GM21723 (cell line): Measurements from ENCODE around the gene PRSS57.
"Not testable (repeated sequence)": the region's sequence is repeated elsewhere in the genome, so short reads cannot be mapped to it uniquely, and the experiment has no call there.

Experiments used
- ATAC-seq: cut with Tn5 transposase; IDR thresholded peaks from one replicate; pipeline ENCODE4 v1.9.1; 2021; ENCODE audit warnings: mild to moderate bottlenecking, moderate library complexity; ENCODE audit not compliant: unreplicated experiment

The PRSS57 gene

DNA sequence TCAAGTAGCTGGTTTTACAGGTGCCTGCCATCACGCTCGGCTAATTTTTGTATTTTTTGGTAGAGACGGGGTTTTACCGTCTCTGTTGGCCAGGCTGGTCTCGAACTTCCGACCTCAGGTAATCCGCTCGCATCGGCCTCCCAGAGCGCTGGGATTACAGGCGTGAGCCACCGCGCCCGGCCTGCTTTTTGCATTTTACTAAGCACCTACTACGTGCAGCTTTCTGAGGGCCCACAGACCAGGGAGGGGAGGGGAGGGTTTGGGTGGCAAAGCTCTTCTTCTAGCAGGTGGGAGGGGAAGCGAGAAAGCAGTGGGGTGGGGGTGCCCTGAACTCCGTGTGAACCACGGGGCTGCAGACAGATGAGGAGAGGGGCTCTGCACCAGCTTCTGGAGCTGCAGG, 28.5 kb upstream of the PRSS57 start:
- no peak for ATAC-seq

DNA sequence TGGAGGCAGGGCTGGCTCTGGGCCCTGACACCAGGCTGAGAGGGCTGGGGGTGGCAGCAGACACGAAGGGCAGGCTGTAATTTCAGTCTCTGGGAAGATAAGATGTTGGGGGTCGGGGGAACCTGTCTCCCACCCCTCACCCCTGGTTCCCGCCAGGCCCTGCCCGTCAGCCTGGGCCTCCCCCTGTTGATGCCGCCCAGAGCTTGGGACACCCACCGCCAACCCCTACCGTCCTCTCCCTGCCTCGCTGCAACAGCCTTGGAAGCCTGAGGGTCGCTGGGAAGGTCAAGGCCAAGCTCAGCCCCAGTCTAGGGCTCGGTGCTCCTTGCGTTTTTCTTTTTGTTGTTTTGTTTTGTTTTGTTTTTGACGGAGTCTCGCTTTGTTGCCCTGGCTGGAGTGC, 28.0 kb upstream of the PRSS57 start:
- ATAC-seq: no peak

DNA sequence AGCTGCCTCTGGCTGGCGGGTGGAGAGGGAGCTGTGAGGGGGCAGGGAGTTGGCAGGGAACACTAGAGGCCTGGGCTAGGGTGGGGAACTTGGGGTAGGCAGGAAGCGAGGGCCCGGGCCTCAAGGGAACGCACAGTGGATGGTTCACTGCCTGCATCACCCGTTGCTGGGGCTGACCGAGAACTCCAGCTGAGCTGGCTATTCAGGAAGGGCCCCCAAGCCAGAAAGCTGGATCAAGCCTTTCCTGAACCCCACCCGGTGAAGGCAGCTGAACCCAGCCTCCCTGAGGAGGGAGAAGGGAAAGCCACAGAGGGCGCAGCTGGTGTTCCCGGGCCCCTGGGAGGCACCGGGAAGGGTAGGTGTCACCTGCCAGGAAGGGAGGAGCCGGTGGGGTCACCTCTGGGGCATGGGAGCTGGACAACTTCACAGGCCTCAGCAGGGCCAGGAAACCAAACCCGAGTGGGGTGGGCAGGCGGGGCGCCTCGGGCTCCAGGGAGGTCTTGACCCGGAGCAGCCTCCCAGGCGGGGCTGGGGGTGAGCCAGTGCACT, 27.4 kb upstream of the PRSS57 start:
- no peak for ATAC-seq

DNA sequence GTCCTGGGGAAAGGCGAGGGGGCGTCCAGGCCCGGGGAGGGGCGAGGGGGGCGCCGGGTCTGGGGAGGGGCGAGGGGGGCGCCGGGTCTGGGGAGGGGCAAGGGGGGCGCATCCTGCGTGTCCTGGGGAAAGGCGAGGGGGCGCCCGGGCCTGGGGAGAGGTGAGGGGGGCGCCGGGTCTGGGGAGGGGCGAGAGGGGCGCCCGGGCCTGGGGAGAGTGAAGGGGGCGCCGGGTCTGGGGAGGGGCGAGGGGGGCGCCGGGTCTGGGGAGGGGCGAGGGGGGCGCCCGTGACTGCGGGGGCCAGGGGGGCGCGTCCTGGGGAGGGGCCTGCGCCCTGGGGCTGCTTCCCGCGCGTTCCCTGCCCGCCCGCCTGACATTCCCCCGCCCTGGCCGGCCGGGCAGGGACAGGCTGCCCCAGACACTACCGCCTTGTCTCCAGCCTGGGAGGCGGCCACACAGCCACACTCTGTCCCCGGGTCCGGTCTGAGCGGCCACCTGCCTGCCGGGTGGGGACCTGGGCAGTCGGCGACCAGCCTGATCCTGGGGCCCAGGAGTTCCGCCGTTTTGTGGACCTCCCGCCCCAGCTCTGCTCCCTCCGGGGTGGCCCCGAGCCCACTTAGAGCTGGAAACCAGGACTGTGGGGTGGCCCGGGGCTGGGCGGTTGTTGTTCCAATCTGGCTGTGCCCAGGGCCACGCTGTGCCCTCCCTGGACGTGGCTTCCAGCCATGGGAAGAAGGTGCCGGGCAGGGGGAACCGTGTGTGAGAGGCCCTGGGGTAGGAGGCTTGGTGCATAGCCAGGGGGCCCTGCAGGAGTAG, 25.3 kb upstream of the PRSS57 start:
- ATAC-seq: no peak

DNA sequence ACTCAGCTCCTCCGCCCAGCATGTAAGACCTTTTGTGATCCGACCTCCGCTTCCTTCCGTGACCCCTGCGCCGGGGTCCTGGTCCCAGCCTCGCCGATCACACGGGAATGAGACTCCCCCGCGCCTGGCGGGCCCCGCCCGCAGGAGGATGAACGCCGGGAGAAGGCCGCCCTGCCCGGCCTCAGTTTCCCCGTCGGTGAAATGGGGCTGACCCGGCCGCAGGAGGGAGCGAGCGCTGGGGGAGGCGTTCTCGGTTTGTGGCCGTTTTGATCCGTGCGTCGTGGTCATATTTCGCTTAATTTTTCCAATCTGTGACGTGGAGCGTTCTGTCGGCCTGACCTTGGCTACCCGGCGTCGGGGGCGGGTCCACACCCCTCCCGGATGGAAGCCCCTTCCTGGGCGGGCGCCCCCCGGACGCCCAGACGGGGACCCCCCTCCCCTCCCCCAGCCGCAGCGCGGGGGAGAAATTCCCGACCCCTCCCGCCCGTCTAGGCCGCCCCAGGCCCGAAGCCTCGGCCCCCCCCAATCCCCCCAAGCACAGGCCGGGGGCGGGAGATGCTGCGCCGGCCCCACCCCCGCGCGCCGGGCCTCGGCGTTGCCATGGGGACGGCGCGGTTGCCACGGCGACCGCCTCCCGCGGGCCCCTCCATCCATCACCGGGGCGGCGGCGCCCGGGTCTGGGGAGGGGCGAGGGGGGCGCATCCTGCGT, 24.5 kb upstream of the PRSS57 start:
- ATAC-seq: no peak

DNA sequence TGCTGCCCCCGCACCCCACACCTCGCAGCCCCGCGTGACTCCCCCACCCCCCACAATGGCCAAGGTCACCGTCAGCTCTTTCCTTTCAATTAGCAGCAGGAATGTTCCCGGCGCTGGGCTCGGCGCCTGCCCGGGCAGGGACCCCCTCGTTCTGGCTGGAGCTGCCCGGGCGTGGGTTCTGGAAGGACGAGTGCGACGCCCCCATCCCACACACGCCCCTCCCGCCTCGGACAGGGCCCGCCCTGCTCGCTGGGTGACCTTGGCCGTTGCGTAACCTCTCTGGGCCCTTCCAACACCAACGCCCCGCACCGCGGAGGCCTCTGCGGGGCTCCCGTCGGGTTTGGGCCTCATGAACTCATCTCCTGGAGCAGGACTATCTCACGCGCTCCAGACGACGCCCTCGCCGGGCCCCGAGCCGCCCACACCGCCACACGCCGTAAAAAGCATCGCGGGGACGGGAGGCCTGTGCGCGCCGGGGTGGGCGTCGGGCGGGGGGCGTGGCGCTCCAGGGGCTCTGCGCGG, 23.8 kb upstream of the PRSS57 start:
- no peak for ATAC-seq

DNA sequence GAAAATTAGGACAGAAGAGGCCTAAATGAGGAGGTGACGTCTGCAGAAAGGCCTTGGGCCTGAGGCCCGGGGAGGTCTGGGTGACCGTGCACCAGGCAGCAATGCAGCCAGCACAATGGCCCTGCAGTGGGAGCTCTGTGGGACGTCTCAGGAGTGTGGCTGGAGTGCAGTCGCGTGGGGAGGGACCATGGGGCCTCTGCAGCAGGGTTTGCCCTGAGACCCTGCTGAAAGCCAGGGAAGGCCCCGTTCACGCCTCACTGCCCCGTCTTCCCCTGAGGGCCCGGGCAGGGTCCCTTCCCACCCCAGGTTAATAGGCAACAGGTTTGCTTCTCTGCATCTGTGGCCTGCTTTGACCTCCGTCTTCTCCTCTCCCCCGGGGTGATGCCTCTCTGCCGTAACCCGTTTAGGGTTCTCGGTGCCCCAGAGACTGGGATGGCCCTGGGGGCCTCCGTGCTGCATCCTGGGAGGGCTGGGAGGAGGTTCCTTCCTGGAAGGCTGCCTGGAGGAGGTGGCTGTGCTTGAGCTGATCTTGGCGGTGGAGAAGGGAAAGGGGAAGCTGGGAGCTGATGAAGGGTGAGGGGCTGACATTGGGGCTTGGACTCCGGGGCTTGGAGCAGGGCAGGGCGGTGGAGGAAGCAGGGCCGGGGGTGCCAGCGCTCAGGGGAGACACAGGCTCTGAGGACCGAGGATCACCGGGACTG, 23.1 kb upstream of the PRSS57 start:
- ATAC-seq: no peak

DNA sequence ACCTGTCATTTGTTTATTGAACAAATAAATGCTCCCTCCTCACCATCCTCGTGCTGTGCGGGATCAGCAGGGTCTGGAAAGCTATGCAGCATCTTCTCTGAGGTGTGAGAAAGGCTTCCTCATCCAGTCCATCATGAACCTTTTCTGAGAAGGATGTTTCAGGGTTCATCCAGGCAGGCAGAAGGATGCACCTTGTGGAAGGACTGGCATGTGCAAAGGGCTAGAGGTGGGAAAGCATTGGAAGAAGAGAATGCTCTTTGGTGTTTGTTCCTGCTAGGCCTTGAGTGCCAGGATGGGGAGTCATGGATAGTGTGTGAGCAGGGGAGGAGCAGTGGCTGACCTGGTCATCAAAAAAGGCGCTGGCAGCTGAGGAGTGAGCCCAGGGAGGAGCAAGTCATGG, 20.1 kb upstream of the PRSS57 start:
- ATAC-seq: no peak

DNA sequence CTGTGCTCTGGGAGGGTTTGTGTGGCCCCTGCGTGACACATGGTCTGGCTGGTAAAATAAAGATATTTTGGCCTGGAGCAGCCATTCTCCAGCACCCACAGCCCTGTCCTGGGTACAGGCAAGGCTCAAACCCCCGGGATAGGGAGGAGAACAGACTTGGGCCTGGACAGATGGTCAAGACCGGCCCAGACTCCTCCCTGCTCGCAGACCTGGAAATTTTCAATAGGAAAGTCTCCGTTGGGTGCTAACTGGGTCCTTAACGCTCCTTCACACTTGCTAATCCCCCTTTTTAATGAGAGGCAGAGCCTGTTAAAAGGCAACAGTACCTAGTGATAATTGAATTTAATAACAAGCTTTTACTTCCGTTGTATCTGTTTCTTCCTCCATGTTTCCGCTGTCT, 16.0 kb upstream of the PRSS57 start:
- no peak for ATAC-seq

DNA sequence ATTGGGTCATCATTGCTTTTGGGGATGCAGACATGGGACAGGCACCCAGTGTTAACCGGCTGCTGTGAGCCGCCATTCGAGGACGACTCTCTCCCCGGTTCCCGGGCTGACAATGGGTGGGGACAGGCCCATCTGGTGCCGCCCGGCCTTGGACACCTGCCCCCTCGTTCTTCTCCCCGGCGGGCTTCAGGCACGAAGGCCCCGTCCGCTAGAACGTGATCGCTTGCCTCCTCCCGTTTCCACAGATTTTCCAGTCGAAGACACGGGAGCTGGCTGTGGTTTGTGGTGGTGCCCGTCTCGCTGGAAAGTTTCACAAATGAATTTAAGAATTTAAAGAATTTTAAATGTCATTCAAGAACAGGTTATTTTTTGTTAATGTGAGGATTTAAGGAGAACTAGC, 15.5 kb upstream of the PRSS57 start:
- no peak for ATAC-seq

DNA sequence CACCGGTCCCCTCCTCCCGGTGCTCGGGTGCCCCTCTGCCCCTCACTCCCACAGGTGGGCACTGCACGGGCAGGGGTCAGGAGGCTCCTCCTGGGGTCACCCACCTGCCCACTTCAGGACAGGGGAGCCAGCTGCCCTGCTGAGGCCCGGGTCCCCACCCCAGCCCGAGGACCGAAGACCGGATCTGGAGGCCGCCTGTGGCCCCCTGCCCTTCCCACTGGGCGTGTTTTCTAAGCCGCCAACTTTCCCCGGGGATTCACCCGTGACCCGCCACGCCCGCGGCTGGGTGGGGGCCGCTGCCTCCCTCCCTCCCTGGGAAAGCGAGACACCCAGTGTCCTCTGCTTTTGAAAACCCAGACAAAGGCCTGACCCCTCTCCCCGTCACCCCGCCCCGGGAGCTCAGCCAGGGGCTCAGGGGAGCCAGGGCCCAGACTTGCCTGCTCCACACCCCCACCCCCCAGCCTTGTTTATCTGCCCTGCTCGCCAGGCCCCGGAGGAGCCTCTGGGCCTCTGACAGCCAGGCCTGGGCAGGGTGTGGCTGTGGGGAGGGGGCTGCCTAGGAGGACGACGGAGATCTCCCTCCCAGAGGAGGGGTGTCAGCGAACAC, 14.8 kb upstream of the PRSS57 start:
- no peak for ATAC-seq

DNA sequence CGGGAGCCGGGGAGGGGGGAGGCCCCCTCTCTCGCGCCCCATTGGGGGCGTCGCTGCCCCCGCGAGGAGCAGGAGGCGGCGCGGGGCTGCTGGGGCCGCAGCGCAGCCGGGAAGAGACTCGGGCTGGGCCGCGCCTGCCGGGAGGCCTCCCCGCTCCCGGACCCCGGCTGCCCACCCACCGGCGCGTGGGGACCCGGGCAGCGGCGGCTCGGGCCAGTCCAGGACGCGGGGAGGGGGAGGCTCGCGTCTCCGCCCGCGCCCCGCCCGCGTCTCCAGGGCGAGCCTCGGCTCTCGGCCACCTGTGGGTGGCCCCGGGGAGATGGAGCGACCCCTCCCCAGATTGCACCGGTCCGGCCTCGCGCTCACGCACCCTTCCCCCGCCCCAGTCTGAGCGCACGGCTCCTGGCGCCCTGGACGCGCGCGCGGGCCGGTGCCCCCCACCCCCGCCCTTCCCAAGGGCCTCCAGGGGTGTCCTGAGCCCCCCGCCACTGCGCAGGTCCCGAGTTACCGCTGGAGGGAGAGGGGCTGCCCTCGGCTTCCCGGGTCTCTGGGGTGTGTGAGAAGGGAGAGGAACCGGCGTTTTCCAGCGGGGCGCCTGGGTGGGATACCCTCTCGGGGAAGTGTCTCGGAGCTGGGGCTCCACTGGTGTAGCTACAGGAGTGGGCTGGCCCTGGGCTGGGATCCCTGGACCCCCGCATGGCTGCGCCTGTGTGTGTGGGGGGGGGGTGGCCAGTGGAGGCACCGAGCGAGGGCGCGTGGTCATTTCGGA, 14.1 kb upstream of the PRSS57 start:
- no peak for ATAC-seq

DNA sequence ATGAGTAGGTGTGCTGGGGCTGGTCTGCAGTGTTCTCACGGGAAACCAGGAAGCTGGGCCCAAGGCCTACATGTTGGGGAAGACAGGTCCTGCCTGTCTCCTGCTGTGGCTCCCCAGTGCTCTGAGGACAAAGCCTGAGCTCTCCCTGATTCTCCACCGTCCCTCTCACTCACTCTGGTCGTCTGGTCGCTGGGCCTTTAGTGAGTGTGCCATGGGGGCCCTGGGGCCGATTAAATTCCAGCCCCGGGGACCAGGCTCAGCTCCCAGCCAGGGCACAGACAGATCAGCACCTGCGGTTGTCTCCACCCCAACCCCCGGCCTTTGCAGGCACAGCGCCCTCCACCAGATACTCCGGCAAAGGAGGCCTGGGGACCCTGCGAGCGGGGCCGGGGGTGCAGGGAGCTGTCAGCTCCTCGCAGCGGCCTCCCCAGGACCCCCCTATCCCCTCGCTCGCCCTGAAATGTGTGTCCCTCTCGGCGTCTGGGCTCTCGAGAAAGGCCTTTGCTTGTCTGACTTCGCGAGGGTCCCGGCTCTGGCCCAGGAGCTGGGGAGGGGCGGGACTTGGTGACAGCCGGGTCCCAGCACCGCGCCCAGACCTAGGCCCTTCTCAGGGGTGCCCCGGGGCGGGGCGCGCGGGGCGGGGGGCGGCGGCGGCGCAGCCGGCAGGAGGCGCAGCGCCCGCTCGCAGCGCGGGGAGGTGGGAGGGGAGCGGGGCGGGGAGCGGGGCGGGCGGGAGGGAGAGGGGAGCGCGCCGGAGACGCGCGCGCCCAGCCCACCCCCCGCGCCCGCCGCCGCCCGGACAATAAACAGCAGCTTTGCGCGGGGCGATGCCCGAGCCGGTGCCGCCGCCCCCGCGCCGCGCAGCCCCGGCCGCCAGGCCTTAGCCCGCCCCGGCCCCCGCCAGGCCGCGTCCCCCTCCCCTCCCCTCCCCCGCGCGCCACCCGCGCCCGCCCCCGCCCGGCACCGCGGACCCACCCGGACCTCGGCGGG, 13.2 kb upstream of the PRSS57 start, which contains the start of gene PALM:
Gene PALM (plus strand): TSS at position 782 of the 990 bp plus-strand sequence. CDS start 212 bp downstream, outside the sequence.
- ATAC-seq: no peak

DNA sequence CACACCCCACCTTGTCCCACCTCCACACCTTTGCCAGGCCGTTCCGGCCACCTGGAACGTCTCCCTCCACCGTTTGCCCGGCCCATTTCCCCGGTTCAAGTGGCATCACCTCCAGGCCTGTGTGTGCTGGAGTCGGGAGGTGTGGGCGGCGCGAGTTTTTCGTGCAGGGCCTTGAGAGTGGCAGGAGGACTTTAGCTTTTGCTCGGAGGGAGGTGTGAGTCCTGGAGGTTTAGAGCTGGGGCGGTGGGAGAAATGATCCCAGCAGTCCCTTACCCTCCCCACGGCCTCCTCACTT, 9.1 kb upstream of the PRSS57 start:
- no peak for ATAC-seq

DNA sequence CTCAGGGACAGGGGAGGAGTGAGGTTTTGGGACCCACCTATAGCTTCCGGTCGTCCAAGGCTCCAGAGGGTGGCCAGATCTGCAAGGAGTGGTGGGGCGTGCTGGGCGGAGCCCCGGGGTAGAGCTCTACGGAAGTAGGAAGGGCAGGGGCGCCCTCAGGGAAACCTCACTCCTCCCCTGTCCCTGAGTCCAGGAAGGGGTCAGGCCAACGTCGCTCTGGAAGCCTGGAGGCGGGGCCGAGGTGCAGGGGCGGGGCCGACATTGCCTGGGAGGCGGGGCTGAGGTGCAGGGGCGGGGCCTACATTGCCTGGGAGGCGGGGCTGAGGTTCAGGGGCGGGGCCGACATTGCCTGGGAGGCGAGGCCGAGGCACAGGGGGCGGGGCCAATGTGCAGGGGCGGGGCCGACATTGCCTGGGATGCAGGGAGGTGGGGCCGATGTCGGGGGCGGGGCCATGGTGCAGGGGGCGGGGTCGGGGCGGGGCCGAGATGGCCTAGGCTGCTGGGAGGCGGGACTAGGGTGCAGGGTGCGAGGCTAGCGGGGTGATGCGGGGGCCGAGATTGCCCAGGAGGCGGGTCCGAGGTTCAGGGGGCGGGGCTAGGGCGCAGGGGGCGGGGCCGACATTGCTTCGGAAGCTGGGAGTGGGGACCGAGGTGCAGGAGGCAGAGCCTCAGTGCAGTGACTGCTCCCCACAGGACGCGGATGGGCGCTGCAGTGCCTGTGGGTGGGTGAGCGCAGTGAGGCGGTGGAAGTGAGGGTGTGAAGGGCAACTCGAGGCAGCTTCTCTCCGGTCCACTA, 8.6 kb upstream of the PRSS57 start:
- no peak for ATAC-seq

DNA sequence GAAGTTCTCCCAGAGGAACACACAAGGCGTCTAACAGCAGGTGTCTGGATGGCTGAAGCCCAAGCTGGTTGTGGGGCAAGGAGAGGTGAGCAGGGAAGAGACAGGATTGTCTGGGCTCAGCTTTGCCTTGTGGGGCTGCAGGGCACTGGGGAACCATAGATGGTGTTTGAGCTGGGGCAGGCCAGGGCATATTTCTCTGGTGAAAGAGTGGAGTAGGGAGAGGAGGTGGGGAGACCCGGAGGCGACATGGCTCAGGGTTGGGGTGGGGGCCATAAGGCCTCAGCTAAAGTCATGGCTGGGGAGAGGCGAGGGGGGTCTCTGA, 8.0 kb upstream of the PRSS57 start:
- ATAC-seq: no peak

DNA sequence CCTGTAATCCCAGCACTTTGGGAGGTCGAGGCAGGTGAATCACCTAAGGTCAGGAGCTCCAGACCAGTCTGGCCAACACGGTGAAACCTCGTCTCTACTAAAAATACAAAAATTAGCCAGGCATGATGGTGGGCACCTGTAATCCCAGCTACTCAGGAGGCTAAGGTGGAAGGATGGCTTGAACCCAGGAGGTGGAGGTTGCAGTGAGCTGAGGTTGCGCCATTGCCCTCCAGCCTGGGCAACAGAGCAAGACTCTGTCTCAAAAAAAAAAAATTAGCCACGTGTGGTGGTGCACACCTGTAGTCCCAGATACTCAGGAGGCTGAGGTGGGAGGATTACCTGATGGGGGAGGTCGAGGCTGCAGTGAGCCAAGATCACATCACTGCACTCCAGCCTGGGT, 7.6 kb upstream of the PRSS57 start:
- not testable (repeated sequence) for ATAC-seq

DNA sequence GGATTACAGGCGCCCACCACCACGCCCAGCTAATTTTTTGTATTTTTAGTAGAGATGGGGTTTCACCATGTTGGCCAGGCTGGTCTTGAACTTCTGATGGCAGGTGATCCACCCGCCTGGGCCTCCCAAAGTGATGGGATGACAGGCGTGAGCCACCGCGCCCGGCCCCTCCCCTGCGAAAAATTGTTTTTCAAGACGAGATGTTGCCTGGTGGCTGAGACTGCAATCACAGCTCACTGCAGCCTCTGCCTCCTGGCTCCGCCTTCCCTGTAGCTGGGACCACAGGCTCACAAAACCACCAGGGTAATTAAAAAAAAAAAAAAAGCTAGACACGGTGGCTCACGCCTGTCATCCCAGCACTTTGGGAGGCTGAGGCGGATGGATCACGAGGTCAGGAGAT, 4.6 kb upstream of the PRSS57 start:
- ATAC-seq: not testable (repeated sequence)
